HG03280 (cell line): ENCODE results near the gene RCSD1.
"Not testable (repeated sequence)": the region's sequence is repeated elsewhere in the genome, so short reads cannot be mapped to it uniquely, and the experiment has no call there.

ENCODE experiments used
- ATAC-seq: cut with Tn5 transposase; IDR thresholded peaks from one replicate; pipeline ENCODE4 v1.9.1; 2021; ENCODE audit warnings: mild to moderate bottlenecking, moderate library complexity; ENCODE audit not compliant: unreplicated experiment

RCSD1 gene

DNA sequence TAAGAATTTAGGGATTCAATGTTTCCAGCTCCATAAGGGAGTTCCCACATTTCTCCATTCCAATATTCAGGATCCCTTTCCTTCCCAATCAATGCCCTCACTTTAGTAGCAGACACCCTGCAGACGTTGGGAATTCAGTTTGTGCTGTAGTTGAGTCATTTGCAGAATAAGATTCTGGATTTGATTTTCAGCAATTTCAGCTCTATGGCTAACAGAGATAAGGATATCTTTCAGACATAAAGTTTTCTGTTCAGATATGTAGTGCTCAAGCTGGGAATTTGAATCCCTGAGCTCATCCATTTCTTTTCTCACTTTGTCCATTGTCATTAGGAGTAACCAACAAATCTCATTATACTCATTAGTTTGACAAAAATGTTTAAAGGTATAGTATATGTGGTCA lies 104.8 kb downstream of the RCSD1 start:
- no peak for ATAC-seq

GRCh38 chr1:167737169-167737568 lies 107.1 kb downstream of the RCSD1 start:
- no peak for ATAC-seq

GRCh38 chr1:167738158-167738557 lies 108.1 kb downstream of the RCSD1 start:
- ATAC-seq, result no peak

- no peak for ATAC-seq
Measured at GRCh38 chr1:167739752-167740151, 109.7 kb downstream of the RCSD1 start.

DNA sequence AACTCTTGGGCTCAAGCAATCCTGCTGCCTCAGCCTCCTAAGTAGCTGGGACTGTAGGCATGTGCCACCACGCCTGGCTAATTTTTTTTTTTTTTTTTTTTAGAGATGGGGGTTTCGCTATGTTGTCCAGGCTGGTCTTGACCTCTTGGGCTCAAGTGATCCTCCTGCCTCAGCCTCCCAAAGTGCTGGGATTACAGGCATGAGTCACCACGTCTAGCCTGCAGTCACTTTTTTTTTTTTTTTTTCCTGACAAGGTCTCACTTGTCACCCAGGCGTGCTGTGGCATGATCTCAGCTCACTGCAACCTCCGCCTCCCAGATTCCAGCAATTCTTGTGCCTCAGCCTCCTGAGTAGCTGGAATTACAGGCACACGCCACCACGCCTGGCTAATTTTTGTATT lies 111.1 kb downstream of the RCSD1 start:
- ATAC-seq, result not testable (repeated sequence)

- not testable (repeated sequence) for ATAC-seq
Measured at GRCh38 chr1:167742392-167743057, 112.5 kb downstream of the RCSD1 start.

DNA sequence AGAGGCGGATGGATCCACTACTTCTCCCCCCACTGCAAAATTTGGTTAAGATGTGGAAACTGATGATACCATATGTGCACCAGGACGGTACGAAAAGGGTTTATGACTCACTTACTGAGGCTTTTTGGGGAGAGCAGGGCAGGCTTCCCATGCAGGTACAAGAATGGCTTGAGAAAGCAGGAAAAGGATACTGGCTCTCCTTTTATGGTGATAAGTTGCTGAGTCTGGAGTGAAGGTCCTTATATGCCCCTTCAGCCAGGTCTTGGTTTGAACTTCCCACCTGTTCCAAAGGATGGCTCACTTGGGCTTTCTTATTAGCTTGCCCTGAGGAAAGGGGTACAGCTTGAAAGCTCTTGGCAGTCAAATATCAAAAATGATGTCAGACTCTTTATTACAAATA lies 114.9 kb downstream of the RCSD1 start:
- ATAC-seq, result no peak

DNA sequence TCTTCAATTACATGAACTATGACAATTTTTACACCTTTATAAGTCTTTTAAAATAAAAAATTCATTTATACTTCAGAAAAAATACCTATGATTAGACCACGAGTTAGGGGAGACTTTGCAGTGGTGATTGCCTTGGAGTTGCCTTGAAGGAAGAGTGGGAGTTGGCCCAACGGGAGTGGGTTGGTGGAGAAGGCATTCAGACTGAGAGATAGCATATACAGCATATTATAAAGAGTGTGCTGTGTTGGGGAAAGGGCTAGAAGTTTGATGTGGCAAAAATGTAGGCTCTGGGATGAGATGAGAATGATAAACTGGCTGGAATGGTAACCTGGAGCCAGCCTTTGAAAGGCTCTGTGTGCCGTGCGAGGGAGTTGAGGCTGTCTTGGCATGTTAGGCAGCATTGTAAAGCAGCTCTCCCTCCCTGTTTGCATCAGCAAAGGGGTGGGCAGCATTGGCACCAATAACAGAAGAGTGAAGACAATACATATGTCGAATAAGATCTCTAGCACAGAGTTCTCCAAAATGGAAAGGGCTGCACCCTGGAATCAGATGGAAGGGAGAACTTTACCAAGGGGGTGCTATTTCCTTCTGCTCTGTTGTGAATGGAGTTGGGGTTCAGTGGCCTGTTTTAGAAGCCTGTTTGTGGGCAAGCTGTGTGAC lies 116.1 kb downstream of the RCSD1 start:
- no peak for ATAC-seq

DNA sequence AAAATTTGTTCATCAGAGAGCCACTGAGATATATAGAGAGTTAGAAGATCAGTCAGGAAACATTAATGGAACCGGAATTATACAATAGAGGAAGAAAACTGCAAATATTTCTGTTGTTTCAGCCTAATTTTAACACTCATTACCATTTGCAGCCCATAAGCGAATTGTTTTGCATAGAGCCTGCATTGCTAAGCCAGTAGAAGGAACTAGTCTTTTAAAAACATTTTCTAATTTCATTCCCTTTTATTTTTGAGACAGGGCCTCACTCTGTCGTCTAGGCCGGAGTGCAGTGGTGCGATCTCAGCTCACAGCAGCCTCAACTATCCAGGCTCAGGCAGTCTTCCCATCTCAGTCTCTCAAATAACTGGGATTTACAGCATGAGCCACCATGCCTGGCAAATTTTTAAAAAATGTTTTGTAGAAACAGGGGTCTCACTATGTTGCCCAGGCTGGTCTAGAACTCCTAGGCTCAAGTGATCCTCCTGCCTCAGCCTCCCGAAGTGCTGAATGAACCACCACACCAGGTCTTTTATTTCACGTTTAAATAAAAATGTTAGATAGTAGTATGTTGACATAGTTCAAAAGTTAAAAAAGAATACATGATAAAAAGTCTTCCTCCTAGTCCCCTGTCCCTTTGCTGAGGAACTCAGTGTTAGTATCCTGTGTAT lies 117.1 kb downstream of the RCSD1 start:
- no peak for ATAC-seq

DNA sequence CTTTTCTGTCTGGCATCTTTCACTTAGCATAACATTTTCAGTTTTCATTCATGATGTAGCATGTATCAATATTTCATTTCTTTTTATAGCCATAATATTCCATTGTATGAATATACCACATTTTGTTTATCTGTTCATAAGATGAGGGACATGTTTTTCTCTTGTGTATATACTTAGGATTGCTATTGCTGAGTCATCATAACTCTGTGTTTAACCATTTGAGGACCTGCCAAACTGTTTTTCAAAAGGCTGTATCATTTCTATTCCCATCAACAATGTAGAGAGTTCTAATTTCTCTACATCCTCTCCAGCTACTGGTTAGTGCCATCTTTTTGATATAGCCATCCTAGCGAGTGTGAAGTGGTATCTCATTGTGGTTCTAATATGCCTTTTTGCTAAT lies 118.0 kb downstream of the RCSD1 start:
- ATAC-seq, result no peak

DNA sequence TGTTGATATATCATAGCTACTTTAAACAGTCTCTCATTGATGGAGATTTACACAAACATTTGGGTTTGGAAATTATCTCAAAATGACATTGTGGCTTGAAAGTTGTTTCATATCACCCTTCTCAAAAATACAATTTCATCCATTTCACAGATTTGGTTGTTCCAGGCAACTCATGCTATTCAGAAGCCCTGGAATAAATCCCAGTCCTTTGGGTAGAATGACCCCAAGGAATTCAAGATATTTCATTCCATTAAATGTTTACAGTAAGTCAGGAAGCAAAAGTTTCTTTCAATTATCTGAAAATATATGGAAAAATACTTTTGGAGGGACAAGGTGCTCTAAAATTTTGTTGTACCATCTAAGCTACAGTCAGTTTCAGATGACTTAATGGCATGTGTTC lies 118.9 kb downstream of the RCSD1 start:
- no peak for ATAC-seq

DNA sequence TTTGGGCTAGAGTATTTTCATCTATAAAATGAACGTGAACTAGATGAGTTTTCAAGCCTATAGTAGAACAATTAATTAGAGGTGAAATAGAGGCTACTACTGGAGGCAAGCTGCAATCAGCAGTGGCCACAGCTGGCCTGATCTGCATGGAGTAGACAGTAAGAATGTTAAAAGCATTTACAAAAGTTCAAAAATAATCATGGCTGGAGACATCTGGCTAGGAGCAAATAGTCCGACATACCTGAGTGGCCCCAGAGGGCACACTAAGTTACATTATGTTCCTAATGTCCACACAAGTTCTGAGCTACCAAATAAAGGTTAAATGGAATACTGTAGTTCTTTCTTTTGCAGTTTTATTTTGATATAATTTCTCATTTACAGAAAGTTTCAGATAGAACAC lies 119.7 kb downstream of the RCSD1 start:
- ATAC-seq, result no peak

DNA sequence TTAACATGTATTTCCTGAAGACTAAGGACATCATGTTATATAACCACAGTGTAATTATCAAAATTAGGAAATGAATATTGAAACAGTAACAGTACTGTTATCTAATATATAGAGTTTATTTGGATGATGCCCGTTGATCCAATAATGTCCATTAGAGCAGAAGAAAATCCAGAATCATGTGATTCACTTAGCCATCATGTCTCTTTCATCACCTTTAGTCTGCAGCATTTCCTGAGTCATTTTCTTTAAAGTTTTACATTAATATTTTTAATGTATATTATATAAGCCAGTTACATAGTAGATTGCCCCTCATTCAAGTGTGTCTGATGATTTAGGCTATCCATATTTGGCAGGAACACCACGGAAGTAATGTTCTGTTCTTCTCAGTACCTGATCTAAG lies 120.6 kb downstream of the RCSD1 start:
- ATAC-seq, result no peak

- ATAC-seq, result no peak
Measured at GRCh38 chr1:167751676-167752075, 121.6 kb downstream of the RCSD1 start.

DNA sequence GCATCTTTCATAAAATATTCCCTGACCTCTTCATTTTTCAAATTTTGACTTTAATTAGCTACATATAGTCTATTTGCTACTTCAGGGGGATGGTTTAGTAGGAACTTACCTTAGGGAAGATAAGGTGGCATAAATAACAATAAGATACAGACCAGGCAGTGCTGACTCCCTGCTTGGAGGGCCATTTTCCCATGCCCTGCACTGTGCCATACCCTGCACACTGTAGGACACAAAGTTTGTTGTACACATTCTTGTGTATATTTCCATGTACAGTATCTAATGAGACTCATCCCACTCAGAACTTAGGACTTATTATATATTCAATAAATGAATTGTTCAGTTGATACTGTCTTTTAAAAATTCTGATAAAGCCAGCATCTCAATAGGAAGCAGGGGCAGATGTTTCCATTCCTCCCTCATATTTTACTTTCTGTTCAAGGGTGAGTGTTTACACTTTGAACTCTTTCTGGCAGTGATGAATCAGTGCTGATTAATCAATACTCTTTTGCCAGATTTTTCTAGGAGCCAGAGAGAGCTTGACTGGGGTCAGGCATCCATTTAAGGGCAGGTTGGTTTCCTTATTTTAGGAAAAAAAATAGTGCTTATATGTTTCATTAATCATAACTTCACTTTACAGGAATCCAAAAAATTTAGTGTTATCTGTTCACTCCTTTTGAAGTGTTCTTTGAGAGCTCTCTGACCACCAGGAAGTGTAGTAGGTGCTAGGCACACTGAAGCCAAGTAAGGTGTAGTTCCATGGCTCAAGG lies 122.4 kb downstream of the RCSD1 start:
- ATAC-seq, result peak; percentile 36

GRCh38 chr1:167755654-167756053 lies 125.6 kb downstream of the RCSD1 start:
- ATAC-seq, result no peak
